NCI-H2196 (cell line): Measurements from ENCODE around the gene OLR1.
"Not testable (repeated sequence)": the region's sequence is repeated elsewhere in the genome, so short reads cannot be mapped to it uniquely, and the experiment has no call there.

Experiments
- DNase-seq: peaks from one replicate; lab custom pipeline; 2025; ENCODE audit not compliant: unreplicated experiment; lab: John Stamatoyannopoulos, UW

Gene OLR1

GRCh38 chr12:10191865-10192264, 19.9 kb upstream of the OLR1 start:
- DNase-seq = no peak

GRCh38 chr12:10190558-10191388, 18.8 kb upstream of the OLR1 start:
- peak; percentile 21 for DNase-seq

GRCh38 chr12:10189653-10190052, 17.7 kb upstream of the OLR1 start:
- DNase-seq = no peak

- DNase-seq = not testable (repeated sequence)
Measured at GRCh38 chr12:10186958-10187357, 15.0 kb upstream of the OLR1 start.

- DNase-seq = no peak
Measured at GRCh38 chr12:10186299-10186698, 14.4 kb upstream of the OLR1 start.

GRCh38 chr12:10184261-10184843, 12.4 kb upstream of the OLR1 start:
- DNase-seq = no peak

- DNase-seq = no peak
Measured at GRCh38 chr12:10182354-10183049, 10.6 kb upstream of the OLR1 start.

- DNase-seq = no peak
Measured at GRCh38 chr12:10179776-10180181, 7.8 kb upstream of the OLR1 start.

- DNase-seq = no peak
Measured at GRCh38 chr12:10178821-10179220, 6.9 kb upstream of the OLR1 start, which contains the start of gene TMEM52B. Gene TMEM52B (plus strand): TSS chr12:10179032. CDS start chr12:10179575, 543 bp downstream.

GRCh38 chr12:10175846-10176636, 4.1 kb upstream of the OLR1 start:
- no peak for DNase-seq

- DNase-seq = no peak
Measured at GRCh38 chr12:10174986-10175614, 3.2 kb upstream of the OLR1 start.

- no peak for DNase-seq
Measured at GRCh38 chr12:10170216-10170615, 1.7 kb downstream of the OLR1 start.

- no peak for DNase-seq
Measured at GRCh38 chr12:10169104-10169503, 2.8 kb downstream of the OLR1 start.

GRCh38 chr12:10167599-10167998, 4.3 kb downstream of the OLR1 start:
- no peak for DNase-seq

GRCh38 chr12:10165421-10165820, 6.5 kb downstream of the OLR1 start:
- no peak for DNase-seq

GRCh38 chr12:10163084-10163483, 8.8 kb downstream of the OLR1 start:
- DNase-seq = no peak

GRCh38 chr12:10160617-10161385, 11.1 kb downstream of the OLR1 start:
- no peak for DNase-seq

- no peak for DNase-seq
Measured at GRCh38 chr12:10159280-10159679, 12.7 kb downstream of the OLR1 start.

- no peak for DNase-seq
Measured at GRCh38 chr12:10158406-10158805, 13.5 kb downstream of the OLR1 start.

GRCh38 chr12:10155966-10156365, 16.0 kb downstream of the OLR1 start:
- DNase-seq = no peak
